ENCODE results near the gene ZNF565.

GRCh38 chr19:36256853-36257519 lies 42.5 kb upstream of the ZNF565 start:
- TF ChIP-seq, protein P1, sequence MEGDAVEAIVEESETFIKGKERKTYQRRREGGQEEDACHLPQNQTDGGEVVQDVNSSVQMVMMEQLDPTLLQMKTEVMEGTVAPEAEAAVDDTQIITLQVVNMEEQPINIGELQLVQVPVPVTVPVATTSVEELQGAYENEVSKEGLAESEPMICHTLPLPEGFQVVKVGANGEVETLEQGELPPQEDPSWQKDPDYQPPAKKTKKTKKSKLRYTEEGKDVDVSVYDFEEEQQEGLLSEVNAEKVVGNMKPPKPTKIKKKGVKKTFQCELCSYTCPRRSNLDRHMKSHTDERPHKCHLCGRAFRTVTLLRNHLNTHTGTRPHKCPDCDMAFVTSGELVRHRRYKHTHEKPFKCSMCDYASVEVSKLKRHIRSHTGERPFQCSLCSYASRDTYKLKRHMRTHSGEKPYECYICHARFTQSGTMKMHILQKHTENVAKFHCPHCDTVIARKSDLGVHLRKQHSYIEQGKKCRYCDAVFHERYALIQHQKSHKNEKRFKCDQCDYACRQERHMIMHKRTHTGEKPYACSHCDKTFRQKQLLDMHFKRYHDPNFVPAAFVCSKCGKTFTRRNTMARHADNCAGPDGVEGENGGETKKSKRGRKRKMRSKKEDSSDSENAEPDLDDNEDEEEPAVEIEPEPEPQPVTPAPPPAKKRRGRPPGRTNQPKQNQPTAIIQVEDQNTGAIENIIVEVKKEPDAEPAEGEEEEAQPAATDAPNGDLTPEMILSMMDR (IDR thresholded peaks at IDR 0.05), result no peak
- TF ChIP-seq JUND (IDR thresholded peaks at IDR 0.05) (no peak), RCOR1 (IDR thresholded peaks at IDR 0.05; ENCODE audit: low read length) (no peak), EP300 (IDR thresholded peaks at IDR 0.05; ENCODE audit: borderline replicate concordance in 1 of 2, low read depth in 1 of 2, low read length in 1 of 2) (no peak), CHD2 (IDR thresholded peaks at IDR 0.05; ENCODE audit: low read length, partially characterized antibody) (no peak), MXI1 (IDR thresholded peaks at IDR 0.05; ENCODE audit: low read depth, low read length) (no peak), YY1 (IDR thresholded peaks at IDR 0.05; ENCODE audit: low read depth) (no peak), MEF2A (IDR thresholded peaks at IDR 0.05; ENCODE audit: borderline replicate concordance, low read depth) (no peak), SIN3A (IDR thresholded peaks at IDR 0.05; ENCODE audit: borderline replicate concordance, low read depth, low read length) (no peak), TCF12 (IDR thresholded peaks at IDR 0.05) (no peak), ELF1 (IDR thresholded peaks at IDR 0.05) (no peak), POLR2AphosphoS5 (IDR thresholded peaks at IDR 0.05; ENCODE audit: low read depth, low read length) (no peak)
- TF ChIP-seq, protein P2, sequence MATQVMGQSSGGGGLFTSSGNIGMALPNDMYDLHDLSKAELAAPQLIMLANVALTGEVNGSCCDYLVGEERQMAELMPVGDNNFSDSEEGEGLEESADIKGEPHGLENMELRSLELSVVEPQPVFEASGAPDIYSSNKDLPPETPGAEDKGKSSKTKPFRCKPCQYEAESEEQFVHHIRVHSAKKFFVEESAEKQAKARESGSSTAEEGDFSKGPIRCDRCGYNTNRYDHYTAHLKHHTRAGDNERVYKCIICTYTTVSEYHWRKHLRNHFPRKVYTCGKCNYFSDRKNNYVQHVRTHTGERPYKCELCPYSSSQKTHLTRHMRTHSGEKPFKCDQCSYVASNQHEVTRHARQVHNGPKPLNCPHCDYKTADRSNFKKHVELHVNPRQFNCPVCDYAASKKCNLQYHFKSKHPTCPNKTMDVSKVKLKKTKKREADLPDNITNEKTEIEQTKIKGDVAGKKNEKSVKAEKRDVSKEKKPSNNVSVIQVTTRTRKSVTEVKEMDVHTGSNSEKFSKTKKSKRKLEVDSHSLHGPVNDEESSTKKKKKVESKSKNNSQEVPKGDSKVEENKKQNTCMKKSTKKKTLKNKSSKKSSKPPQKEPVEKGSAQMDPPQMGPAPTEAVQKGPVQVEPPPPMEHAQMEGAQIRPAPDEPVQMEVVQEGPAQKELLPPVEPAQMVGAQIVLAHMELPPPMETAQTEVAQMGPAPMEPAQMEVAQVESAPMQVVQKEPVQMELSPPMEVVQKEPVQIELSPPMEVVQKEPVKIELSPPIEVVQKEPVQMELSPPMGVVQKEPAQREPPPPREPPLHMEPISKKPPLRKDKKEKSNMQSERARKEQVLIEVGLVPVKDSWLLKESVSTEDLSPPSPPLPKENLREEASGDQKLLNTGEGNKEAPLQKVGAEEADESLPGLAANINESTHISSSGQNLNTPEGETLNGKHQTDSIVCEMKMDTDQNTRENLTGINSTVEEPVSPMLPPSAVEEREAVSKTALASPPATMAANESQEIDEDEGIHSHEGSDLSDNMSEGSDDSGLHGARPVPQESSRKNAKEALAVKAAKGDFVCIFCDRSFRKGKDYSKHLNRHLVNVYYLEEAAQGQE (IDR thresholded peaks at IDR 0.05; ENCODE audit: low read depth, low read length), result no peak
- TF ChIP-seq, protein P3, sequence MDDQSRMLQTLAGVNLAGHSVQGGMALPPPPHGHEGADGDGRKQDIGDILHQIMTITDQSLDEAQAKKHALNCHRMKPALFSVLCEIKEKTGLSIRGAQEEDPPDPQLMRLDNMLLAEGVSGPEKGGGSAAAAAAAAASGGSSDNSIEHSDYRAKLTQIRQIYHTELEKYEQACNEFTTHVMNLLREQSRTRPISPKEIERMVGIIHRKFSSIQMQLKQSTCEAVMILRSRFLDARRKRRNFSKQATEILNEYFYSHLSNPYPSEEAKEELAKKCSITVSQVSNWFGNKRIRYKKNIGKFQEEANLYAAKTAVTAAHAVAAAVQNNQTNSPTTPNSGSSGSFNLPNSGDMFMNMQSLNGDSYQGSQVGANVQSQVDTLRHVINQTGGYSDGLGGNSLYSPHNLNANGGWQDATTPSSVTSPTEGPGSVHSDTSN (IDR thresholded peaks at IDR 0.05), result no peak
